Endothelial cell (in vitro differentiated cells): Measurements from ENCODE around the gene GHR. TPM values are rescaled to one million over a fixed set of nuclear protein-coding genes. Genes with fewer than 3 reads are reported as not detected.

Experiments
- DNase-seq: peaks from one replicate; pipeline ENCODE4 v3.0.0; 2021; ENCODE audit warnings: low spot score
- H3K27ac Mint-ChIP-seq: one replicate; pipeline ENCODE4 v1.8.0; 2021; ENCODE audit warnings: mixed read lengths, inconsistent platforms; ENCODE audit not compliant: unreplicated experiment
- H3K27me3 Mint-ChIP-seq: one replicate; pipeline ENCODE4 v1.8.0; 2021; ENCODE audit warnings: mild to moderate bottlenecking, moderate library complexity, mixed read lengths, inconsistent platforms; ENCODE audit not compliant: unreplicated experiment
- H3K36me3 Mint-ChIP-seq: one replicate; pipeline ENCODE4 v1.8.0; 2021; ENCODE audit warnings: mild to moderate bottlenecking, low read depth, mixed read lengths, inconsistent platforms; ENCODE audit not compliant: unreplicated experiment
- H3K4me1 Mint-ChIP-seq: one replicate; pipeline ENCODE4 v1.8.0; 2021; ENCODE audit warnings: mild to moderate bottlenecking, mixed read lengths, inconsistent platforms; ENCODE audit not compliant: unreplicated experiment
- H3K4me3 Mint-ChIP-seq: one replicate; pipeline ENCODE4 v1.8.0; 2021; ENCODE audit warnings: mild to moderate bottlenecking, mixed read lengths, inconsistent platforms; ENCODE audit not compliant: unreplicated experiment
- H3K9me3 Mint-ChIP-seq: one replicate; pipeline ENCODE4 v1.8.0; 2021; ENCODE audit warnings: mixed read lengths, inconsistent platforms; ENCODE audit not compliant: unreplicated experiment
- total RNA-seq: library from RNA; stranded (reverse); fragmentation: NEBNext Ultra II Directional; extraction: Animal tissue kit (Norgen Biotek cat#: 25700); gene quantifications from one replicate; pipeline ENCODE4 v1.2.1, GENCODE V29; 2021; ENCODE audit not compliant: unreplicated experiment
- TF ChIP-seq, protein P1 (sequence below): fragments of 200-600 bp; sonication (generic); IDR thresholded peaks from one replicate; pipeline ENCODE4 v1.5.0; 2021; ENCODE audit warnings: antibody characterized with exemption; ENCODE audit not compliant: unreplicated experiment

GHR gene
- total RNA-seq, 1 donor from 2014 or later = 0.67 TPM

DNA sequence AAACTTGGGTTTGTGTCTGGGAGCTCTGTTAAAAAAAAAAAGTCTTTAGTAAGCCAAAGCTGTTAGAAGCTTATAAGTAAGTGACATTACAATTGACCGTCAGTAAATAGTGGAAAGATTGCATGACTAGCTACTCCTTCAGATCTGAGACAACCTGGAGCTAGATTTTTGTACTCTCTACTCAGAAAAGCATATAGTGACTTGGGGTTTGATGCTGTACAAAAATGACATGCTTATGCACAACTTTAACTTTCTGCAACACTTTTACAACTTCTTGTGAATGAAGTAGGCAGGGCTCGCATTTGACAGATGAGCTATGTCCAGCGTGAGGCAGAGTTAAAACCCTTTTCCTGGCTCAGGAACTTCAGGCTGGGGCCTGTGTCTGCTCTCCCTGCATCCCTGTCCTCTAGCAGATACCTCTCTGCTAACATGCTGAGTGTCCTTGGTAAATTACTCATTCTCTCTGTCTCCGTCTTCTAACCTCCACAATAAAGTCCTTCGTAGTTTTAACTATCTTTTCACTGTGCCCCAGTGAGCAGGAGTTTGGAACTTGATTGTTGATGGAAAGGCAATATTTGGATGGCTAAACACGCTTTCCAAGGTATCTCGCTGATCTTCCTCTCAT is 471 bp upstream of the GHR start:
- Mint-ChIP-seq H3K9me3 (no peaks in the 10 kb centered on the region), H3K36me3 (no peaks in the 10 kb centered on the region), H3K4me3 (no peak overlapping the region), H3K27ac (no peak overlapping the region), H3K27me3 (peaks cover 2% of the 10 kb centered on the region), H3K4me1 (no peaks in the 10 kb centered on the region)
- TF ChIP-seq, protein P1, sequence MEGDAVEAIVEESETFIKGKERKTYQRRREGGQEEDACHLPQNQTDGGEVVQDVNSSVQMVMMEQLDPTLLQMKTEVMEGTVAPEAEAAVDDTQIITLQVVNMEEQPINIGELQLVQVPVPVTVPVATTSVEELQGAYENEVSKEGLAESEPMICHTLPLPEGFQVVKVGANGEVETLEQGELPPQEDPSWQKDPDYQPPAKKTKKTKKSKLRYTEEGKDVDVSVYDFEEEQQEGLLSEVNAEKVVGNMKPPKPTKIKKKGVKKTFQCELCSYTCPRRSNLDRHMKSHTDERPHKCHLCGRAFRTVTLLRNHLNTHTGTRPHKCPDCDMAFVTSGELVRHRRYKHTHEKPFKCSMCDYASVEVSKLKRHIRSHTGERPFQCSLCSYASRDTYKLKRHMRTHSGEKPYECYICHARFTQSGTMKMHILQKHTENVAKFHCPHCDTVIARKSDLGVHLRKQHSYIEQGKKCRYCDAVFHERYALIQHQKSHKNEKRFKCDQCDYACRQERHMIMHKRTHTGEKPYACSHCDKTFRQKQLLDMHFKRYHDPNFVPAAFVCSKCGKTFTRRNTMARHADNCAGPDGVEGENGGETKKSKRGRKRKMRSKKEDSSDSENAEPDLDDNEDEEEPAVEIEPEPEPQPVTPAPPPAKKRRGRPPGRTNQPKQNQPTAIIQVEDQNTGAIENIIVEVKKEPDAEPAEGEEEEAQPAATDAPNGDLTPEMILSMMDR = no peak
- no peak for DNase-seq

DNA sequence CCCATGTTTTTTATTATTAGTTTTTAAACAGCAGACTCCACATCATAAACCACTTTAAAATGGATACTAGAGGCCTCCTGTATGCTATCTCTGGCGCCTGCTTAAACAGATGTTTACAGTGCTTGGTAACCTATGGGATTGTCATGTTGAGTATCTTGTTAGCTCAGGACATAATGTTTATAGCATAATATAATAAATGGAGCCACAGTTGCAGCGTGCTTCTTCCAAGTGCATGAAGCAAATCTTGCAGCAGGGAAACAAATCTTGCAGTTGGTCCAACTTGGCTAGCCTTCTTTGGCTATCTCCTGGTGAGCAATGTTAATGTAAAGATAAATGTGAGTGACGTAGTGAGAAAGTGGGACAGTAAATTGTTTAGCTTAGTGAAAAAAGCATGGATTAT is 2.8 kb downstream of the GHR start:
- Mint-ChIP-seq H3K36me3 (no peaks in the 10 kb centered on the region), H3K9me3 (no peaks in the 10 kb centered on the region), H3K4me3 (no peak overlapping the region), H3K27ac (no peak overlapping the region), H3K27me3 (peaks cover 2% of the 10 kb centered on the region), H3K4me1 (no peaks in the 10 kb centered on the region)
- TF ChIP-seq, protein P1 = no peak
- no peak for DNase-seq

DNA sequence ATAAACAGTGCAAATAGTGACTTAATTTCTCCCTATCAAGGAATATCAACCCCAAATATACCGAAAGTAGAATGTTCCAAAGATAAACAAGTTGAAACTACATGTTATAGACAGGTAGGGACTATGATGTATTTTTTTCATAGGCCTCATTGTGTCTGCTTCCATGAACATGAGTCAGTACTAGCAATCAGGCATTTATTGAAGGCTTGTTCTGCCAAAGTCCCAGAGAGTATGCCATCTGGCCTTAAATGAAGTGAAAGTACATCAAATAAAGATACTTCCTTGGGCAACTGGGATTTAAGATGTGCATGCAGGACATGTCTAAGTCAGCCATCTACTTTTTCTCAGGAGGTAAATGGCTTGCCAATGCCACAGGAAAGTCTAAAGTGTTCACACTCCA is 6.5 kb downstream of the GHR start:
- no peaks in the 10 kb centered on the region for H3K9me3 Mint-ChIP-seq
- TF ChIP-seq, protein P1 = no peak
- DNase-seq = no peak
- no peaks in the 10 kb centered on the region for H3K4me1 Mint-ChIP-seq
- no peaks in the 10 kb centered on the region for H3K36me3 Mint-ChIP-seq
- H3K27me3 Mint-ChIP-seq = no peaks in the 10 kb centered on the region
- no peak overlapping the region for H3K27ac Mint-ChIP-seq
- H3K4me3 Mint-ChIP-seq = no peak overlapping the region

DNA sequence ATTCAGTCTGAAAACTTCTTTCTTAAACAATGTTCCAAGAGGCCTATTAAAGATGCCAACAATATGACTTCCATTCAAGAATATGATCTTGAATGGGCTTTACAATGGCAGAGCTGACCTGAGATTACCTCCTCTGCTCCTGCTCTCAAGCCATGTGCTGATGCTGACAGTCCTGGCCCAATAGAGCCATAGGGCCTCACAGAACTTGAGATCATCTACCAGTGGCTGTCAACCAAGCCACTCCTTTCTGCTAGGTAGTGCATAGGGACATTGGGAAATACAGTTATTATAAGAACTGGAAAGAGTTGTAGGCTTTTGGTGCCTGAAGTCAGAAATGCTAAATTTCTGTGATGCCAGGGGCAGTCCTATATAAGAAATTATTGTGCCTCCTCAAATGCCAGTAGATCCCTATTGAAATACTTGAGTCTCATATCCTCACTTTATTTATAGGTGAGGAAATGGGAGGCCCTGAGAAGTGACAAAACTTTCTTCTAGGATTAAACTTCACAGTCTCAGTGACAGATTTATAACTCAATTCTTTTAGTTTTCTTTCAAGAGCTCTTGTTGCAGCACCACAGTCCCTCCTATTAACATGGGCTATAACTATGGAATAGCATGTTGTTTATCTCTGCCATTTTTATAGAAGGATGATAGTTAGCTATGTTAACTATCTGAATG is 10.9 kb downstream of the GHR start:
- no peaks in the 10 kb centered on the region for H3K4me1 Mint-ChIP-seq
- H3K36me3 Mint-ChIP-seq = no peaks in the 10 kb centered on the region
- no peaks in the 10 kb centered on the region for H3K27me3 Mint-ChIP-seq
- DNase-seq = no peak
- no peak overlapping the region for H3K27ac Mint-ChIP-seq
- H3K4me3 Mint-ChIP-seq = no peak overlapping the region
- H3K9me3 Mint-ChIP-seq = no peaks in the 10 kb centered on the region
- TF ChIP-seq, protein P1 = no peak

DNA sequence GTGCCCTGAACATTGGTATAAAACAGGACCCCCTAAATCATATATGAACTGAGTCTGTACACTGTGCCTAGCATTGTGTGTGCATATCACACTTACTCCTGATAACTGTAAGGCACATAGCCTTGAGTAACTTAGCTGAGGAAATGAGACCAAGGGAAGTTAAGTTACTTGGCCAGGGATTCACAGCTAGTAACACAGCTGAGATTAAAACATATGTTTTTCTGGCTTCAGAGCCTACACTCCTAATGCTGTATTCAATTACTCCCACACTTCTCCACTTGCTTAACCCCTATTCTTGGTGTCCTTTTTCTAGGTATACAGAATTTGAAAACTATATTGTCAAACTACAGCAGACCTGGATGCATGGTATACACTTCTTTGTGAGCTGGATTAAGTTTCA is 12.8 kb downstream of the GHR start:
- DNase-seq = no peak
- no peak overlapping the region for H3K27ac Mint-ChIP-seq
- H3K27me3 Mint-ChIP-seq = no peaks in the 10 kb centered on the region
- H3K9me3 Mint-ChIP-seq = no peaks in the 10 kb centered on the region
- no peaks in the 10 kb centered on the region for H3K36me3 Mint-ChIP-seq
- H3K4me1 Mint-ChIP-seq = no peaks in the 10 kb centered on the region
- H3K4me3 Mint-ChIP-seq = no peak overlapping the region
- TF ChIP-seq, protein P1 = no peak
